Neural progenitor cell (in vitro differentiated cells): ENCODE measurements around the gene DGKD.

Source experiments
- EZH2 ChIP-seq: fragments of 200-600 bp; sonication (generic); IDR thresholded peaks from 2 replicates; pipeline ENCODE4 v1.6.1; 2017; ENCODE audit warnings: antibody characterized with exemption, mild to moderate bottlenecking, moderate library complexity
- EZH2phosphoT487 ChIP-seq: fragments of 200-600 bp; sonication (generic); IDR thresholded peaks from 2 replicates; pipeline ENCODE4 v1.6.1; 2017; ENCODE audit warnings: antibody characterized with exemption
- TF ChIP-seq, protein P1 (sequence below): fragments of 200-600 bp; sonication (generic); IDR thresholded peaks from 2 replicates; pipeline ENCODE4 v1.5.1; 2017; ENCODE audit warnings: antibody characterized with exemption, mild to moderate bottlenecking

DNA sequence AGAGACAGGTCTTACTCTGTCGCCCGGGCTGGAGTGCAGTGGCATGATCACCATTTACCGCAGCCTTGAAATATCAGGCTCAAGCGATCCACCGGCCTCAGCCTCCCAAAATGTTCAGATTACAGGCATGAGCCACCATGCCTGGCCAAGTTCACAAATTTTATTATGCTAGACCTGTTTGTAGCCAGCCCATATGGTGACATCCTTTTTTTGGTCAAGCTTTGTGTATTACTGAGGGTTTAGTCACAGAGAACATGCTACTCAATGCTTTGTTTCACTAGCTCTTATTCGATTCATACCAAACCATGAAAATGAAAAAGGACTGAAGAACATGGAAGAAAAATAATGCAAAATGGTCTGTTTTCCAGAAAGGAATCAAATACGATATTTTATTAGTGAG is 41.4 kb downstream of the DGKD start:
- TF ChIP-seq, protein P1, sequence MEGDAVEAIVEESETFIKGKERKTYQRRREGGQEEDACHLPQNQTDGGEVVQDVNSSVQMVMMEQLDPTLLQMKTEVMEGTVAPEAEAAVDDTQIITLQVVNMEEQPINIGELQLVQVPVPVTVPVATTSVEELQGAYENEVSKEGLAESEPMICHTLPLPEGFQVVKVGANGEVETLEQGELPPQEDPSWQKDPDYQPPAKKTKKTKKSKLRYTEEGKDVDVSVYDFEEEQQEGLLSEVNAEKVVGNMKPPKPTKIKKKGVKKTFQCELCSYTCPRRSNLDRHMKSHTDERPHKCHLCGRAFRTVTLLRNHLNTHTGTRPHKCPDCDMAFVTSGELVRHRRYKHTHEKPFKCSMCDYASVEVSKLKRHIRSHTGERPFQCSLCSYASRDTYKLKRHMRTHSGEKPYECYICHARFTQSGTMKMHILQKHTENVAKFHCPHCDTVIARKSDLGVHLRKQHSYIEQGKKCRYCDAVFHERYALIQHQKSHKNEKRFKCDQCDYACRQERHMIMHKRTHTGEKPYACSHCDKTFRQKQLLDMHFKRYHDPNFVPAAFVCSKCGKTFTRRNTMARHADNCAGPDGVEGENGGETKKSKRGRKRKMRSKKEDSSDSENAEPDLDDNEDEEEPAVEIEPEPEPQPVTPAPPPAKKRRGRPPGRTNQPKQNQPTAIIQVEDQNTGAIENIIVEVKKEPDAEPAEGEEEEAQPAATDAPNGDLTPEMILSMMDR = no peak
- TF ChIP-seq EZH2phosphoT487 (no peak), EZH2 (no peak)
